Activated CD4-positive, alpha-beta memory T cell treated with anti-CD3 and anti-CD28 coated beads, Interleukin-2, amount 10 ng/mL, durations not matched to agents 7 days and 5 days (primary cell): ENCODE measurements around the gene OR8K1. TPM values are rescaled to one million over a fixed set of nuclear protein-coding genes. Genes with fewer than 3 reads are reported as not detected.

Experiments used
- total RNA-seq, 2 experiments: library from RNA; stranded (reverse); gene quantifications; one replicate each; pipeline ENCODE4 v1.2.3, GENCODE V29; 2021

OR8K1 gene
- total RNA-seq, 2 experiments from 2014 or later, result not detected

Other genes starting within 250 kb of the OR8K1 start
- gene OR8H2, start 242.4 kb upstream of the OR8K1 start, total RNA-seq, result not detected
- not detected for gene OR8H3, start 223.7 kb upstream of the OR8K1 start, total RNA-seq
- gene OR8J3, start 205.8 kb upstream of the OR8K1 start, total RNA-seq, result not detected
- gene OR8K5, start 185.7 kb upstream of the OR8K1 start, total RNA-seq, result not detected
- not detected for gene OR5J2, start 169.4 kb upstream of the OR8K1 start, total RNA-seq
- gene OR5T2, start 111.8 kb upstream of the OR8K1 start, total RNA-seq, result not detected
- gene OR5T3, start 93.8 kb upstream of the OR8K1 start, total RNA-seq, result not detected
- gene OR5T1, start 71.9 kb upstream of the OR8K1 start, total RNA-seq, result not detected
- gene OR8H1, start 53.8 kb upstream of the OR8K1 start, total RNA-seq, result not detected
- not detected for gene OR8K3, start 30.9 kb upstream of the OR8K1 start, total RNA-seq
- not detected for gene OR8J1, start 8.3 kb downstream of the OR8K1 start, total RNA-seq
- gene OR8U1, start 29.6 kb downstream of the OR8K1 start, total RNA-seq, result not detected
- gene OR5AL1, start 66.7 kb downstream of the OR8K1 start, total RNA-seq, result not detected
- gene OR5M3, start 127.3 kb downstream of the OR8K1 start, total RNA-seq, result not detected
- not detected for gene OR5M8, start 145.3 kb downstream of the OR8K1 start, total RNA-seq
- not detected for gene OR5M11, start 197.2 kb downstream of the OR8K1 start, total RNA-seq
- not detected for gene OR5M10, start 231.7 kb downstream of the OR8K1 start, total RNA-seq